Endodermal cell (in vitro differentiated cells): ENCODE results near the gene TM4SF4. TPM values are rescaled to one million over a fixed set of nuclear protein-coding genes. Genes with fewer than 3 reads are reported as not detected.

ENCODE experiments used
- DNase-seq: peaks from one replicate; pipeline ENCODE4 v3.0.0-alpha.2; 2017
- H3K27ac ChIP-seq: 2 replicates; pipeline ENCODE4 v1.5.1; 2013; ENCODE audit warnings: mild to moderate bottlenecking, low read depth, low read length, moderate library complexity
- H3K27me3 ChIP-seq: 2 replicates; pipeline ENCODE4 v1.6.1; 2013; ENCODE audit warnings: mild to moderate bottlenecking, low read length, moderate library complexity; ENCODE audit not compliant: insufficient read depth, control insufficient read depth, poor library complexity, severe bottlenecking
- H3K36me3 ChIP-seq: 2 replicates; pipeline ENCODE4 v1.7.0; 2013; ENCODE audit warnings: mild to moderate bottlenecking, low read length, moderate library complexity; ENCODE audit not compliant: control insufficient read depth, insufficient read depth
- H3K4me1 ChIP-seq: one replicate; pipeline ENCODE4 v1.7.0; 2013; ENCODE audit warnings: low read length; ENCODE audit not compliant: control insufficient read depth, insufficient read depth
- H3K4me3 ChIP-seq: 2 replicates; pipeline ENCODE4 v1.5.1; 2013; ENCODE audit warnings: mild to moderate bottlenecking, low read length, moderate library complexity
- H3K9ac ChIP-seq: 2 replicates; pipeline ENCODE4 v1.6.1; 2013; ENCODE audit warnings: mild to moderate bottlenecking, low read length, moderate library complexity; ENCODE audit not compliant: poor library complexity, severe bottlenecking; ENCODE audit errors: extremely low read depth
- H3K9me3 ChIP-seq: 2 replicates; pipeline ENCODE4 v1.6.1; 2013; ENCODE audit warnings: mild to moderate bottlenecking, low read length, moderate library complexity; ENCODE audit not compliant: control insufficient read depth
- H3K27ac Mint-ChIP-seq: 2 replicates; pipeline ENCODE4 v1.8.0; 2020; ENCODE audit warnings: mixed read lengths
- H3K27me3 Mint-ChIP-seq: 2 replicates; pipeline ENCODE4 v1.8.0; 2021; ENCODE audit warnings: mild to moderate bottlenecking, mixed read lengths; ENCODE audit not compliant: insufficient read depth
- H3K36me3 Mint-ChIP-seq: 2 replicates; pipeline ENCODE4 v1.8.0; 2020; ENCODE audit warnings: low read depth, mixed read lengths
- H3K4me1 Mint-ChIP-seq: 2 replicates; pipeline ENCODE4 v1.8.0; 2020; ENCODE audit warnings: mixed read lengths
- H3K4me3 Mint-ChIP-seq: 2 replicates; pipeline ENCODE4 v1.8.0; 2020; ENCODE audit warnings: mild to moderate bottlenecking, moderate library complexity, mixed read lengths
- H3K9me3 Mint-ChIP-seq: 2 replicates; pipeline ENCODE4 v1.8.0; 2020; ENCODE audit warnings: mild to moderate bottlenecking, mixed read lengths
- CTCF ChIP-seq: fragments of 200-600 bp; sonication (generic); conservative IDR thresholded peaks from 2 replicates; pipeline ENCODE4 v1.5.0; 2021; ENCODE audit warnings: antibody characterized with exemption, mild to moderate bottlenecking
- WGBS, 2 experiments: methylation state at CpG; one replicate each; pipeline versions ENCODE4 v1.1.5 to v1.1.7; 2013; ENCODE audit warnings: missing lambda C conversion rate in 2 of 2, mixed read lengths in 1 of 2; ENCODE audit not compliant: insufficient coverage in 1 of 2, insufficient read length in 1 of 2; 5-methylcytosine and 5-hydroxymethylcytosine counted together
- total RNA-seq, 2 donors: library from RNA; stranded (reverse); fragmentation: NEBNext Ultra II Directional in 1 of 2; extraction: Animal tissue kit (Norgen Biotek cat#: 25700) in 1 of 2; gene quantifications; 2 replicates in 1 of 2; 3 replicates in 1 of 2; pipeline ENCODE4 v1.2.1, GENCODE V29; 2021

The TM4SF4 gene
- total RNA-seq, 2 donors from 2014 or later = not detected

- H3K4me1 Mint-ChIP-seq = peaks cover 2% of the 10 kb centered on the region
- no peaks in the 10 kb centered on the region for H3K27me3 Mint-ChIP-seq
- H3K4me3 Mint-ChIP-seq = no peak overlapping the region
- no peak for DNase-seq
- no peaks in the 10 kb centered on the region for H3K36me3 Mint-ChIP-seq
- Histone ChIP-seq H3K9me3 (peaks cover 23% of the 10 kb centered on the region), H3K36me3 (no peaks in the 10 kb centered on the region), H3K27me3 (no peaks in the 10 kb centered on the region), H3K9ac (no peak overlapping the region), H3K4me1 (no peaks in the 10 kb centered on the region), H3K4me3 (no peak overlapping the region), H3K27ac (no peak overlapping the region)
- TF ChIP-seq CTCF = no peak
- H3K9me3 Mint-ChIP-seq = peaks cover 34% of the 10 kb centered on the region
- WGBS, 2 experiments = 91% methylated on average over 2 of the region's 2 CpGs; no CpG with 5 or more reads in 1 of the 2 experiments
- H3K27ac Mint-ChIP-seq = no peak overlapping the region
These were observed 24.2 kb upstream of the TM4SF4 start for GRCh38 chr3:149450281-149450680.

- peaks cover 2% of the 10 kb centered on the region for H3K4me1 Mint-ChIP-seq
- no peak for DNase-seq
- no peaks in the 10 kb centered on the region for H3K27me3 ChIP-seq
- peaks cover 29% of the 10 kb centered on the region for H3K9me3 Mint-ChIP-seq
- H3K27me3 Mint-ChIP-seq = no peaks in the 10 kb centered on the region
- no peaks in the 10 kb centered on the region for H3K36me3 Mint-ChIP-seq
- H3K4me3 Mint-ChIP-seq = no peak overlapping the region
- no peaks in the 10 kb centered on the region for H3K36me3 ChIP-seq
- no peak overlapping the region for H3K27ac Mint-ChIP-seq
- WGBS, 2 experiments = 85 to 90% methylated on average over 3 of the region's 3 CpGs
- no peaks in the 10 kb centered on the region for H3K4me1 ChIP-seq
- H3K9me3 ChIP-seq = peaks cover 23% of the 10 kb centered on the region
- no peak overlapping the region for H3K4me3 ChIP-seq
- no peak for TF ChIP-seq CTCF
- H3K27ac ChIP-seq = no peak overlapping the region
- no peak overlapping the region for H3K9ac ChIP-seq
These were observed 22.5 kb upstream of the TM4SF4 start for GRCh38 chr3:149452036-149452435.

- H3K4me1 Mint-ChIP-seq = peaks cover 2% of the 10 kb centered on the region
- DNase-seq = no peak
- WGBS, 2 experiments = 75% methylated on average over 1 of the region's 1 CpG; no CpG with 5 or more reads in 1 of the 2 experiments
These were observed 21.2 kb upstream of the TM4SF4 start for GRCh38 chr3:149453140-149453805.

More at GRCh38 chr3:149453140-149453805, 21.2 kb upstream of the TM4SF4 start:
- peaks cover 29% of the 10 kb centered on the region for H3K9me3 Mint-ChIP-seq
- Histone ChIP-seq H3K9me3 (peaks cover 23% of the 10 kb centered on the region), H3K27me3 (no peaks in the 10 kb centered on the region), H3K9ac (no peak overlapping the region), H3K4me3 (no peak overlapping the region), H3K4me1 (no peaks in the 10 kb centered on the region), H3K36me3 (no peaks in the 10 kb centered on the region), H3K27ac (no peak overlapping the region)
- H3K27me3 Mint-ChIP-seq = no peaks in the 10 kb centered on the region
- no peaks in the 10 kb centered on the region for H3K36me3 Mint-ChIP-seq
- no peak for TF ChIP-seq CTCF
- no peak overlapping the region for H3K4me3 Mint-ChIP-seq
- H3K27ac Mint-ChIP-seq = no peak overlapping the region
